NCI-H82 treated with DMSO at 0.1 percent for 48 hours (cell line): Measurements from ENCODE around the gene CXXC5.

ENCODE experiments used
- DNase-seq: peaks from one replicate; lab custom pipeline; 2025; ENCODE audit not compliant: unreplicated experiment; lab: John Stamatoyannopoulos, UW

The CXXC5 gene

DNA sequence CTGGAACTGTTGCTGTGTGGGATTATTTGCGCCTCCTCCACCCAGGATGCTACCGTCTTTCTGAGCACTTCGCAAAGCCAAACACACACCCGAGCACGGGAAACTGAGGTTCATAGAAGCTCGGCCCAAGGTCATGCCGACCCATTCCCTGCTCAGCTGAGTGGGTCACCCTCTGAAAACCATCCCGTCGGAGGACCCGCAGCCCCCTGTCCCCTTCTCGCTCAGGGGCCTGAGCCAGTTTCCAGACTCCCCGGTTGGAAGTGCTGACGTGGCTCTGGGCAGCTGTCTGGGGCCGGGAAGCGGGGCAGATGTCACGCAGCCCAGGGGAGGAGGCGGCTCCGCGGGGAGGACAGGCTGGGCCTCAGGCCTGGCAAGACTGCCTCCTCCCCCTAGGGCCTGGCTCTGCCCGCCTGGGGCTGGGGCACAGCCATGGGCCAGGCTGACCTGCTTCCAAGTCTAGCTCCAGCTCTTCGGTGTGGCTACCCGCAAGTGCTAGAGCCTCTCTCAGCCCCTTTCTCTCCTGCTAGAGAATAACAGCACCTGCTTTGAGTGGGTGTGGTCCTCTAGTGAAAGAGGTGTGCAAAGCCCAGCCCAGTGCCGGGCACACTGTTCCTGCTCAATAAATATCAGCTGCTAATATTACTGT is 9.9 kb upstream of the CXXC5 start:
- DNase-seq, result no peak

DNA sequence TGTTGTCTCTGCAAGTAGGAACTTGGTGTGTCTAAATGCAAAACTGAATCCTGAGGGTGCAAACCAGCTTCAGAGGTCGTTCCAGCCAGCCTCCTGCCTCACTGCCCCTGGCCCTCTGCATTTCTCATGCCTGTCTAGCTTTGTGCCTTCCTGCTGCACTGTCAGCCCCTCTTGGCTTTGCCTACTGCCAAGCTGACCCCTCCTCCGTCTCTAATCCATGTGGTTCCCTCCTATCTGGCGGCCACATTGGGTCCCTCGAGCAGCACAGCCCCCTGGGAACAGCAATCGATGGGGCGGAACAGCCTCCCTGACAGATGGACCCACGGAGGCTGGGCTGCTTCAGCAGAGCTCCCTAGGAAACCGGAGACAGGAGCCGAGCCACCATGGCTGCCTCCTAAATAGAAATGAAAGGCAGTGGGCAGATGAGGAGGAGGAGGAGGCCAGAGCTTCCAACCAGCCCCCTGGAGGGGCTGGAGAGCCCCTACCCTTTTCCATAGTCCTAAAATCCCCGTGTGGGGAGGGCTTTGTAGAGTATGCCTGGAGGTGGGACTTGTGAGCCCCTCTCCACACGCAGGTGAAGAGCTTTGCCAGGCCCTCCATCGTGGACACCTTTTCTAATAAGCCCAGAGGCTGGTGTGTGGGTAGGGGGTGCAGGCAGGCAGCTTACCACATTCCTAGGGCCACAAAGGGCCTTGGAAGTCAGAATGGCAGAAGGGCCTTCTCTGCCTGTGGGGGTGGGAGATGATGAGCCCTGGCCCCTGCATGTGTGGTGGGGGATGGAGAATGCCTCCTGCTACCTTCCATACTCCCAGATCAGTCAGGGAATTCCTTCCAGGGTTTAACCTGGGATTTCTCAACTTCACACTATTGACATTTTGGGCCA is 9.2 kb upstream of the CXXC5 start:
- DNase-seq, result peak; percentile 77

GRCh38 chr5:139639619-139640380 is 8.3 kb upstream of the CXXC5 start:
- DNase-seq, result no peak

- no peak for DNase-seq
Measured at GRCh38 chr5:139640421-139641115, 7.6 kb upstream of the CXXC5 start.

DNA sequence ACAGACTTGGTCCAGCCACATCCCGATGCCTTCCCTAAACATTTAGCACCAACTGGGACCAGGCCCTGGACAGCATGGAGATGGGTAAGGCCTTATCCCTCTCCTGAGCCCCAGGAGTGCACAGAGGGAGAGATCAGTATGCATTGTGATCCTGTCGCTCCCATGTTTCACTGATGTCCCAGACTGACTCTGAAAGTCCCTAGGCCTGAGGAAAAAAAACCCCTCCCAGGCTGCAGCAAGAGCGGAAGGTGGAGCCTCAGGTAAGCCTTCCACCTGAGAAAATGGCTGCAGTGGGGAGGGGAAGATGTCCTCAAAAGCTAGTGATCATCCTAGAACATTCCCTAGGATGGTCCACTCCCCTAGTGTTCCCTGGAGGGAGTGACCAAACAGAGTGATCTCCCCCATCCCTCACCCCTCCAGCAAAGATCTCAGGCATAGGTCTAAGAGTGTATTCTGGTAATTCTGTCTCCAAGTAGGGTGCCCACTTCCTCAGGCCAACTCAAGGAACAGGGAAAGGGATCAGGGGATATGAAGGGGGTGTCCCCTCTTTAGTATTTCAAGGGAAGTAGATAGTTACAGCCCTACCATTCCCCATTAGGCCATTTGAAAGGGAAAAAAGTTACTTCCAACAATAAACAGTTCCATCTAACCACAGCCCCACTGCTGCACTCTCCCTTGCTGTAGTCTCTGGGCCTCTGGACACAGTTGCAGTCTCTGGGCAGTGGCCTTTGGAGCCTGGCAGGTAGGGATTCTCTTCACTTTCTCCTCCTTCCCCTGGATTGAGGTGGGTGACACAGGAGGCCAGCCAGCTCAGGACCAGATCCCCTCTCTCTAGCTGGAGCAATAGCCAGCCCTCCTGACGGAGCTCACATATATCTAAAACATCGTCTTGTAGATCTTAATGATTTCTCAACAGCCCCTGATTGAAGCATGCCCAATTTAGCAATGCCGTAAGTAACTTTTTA is 6.8 kb upstream of the CXXC5 start:
- DNase-seq, result no peak

GRCh38 chr5:139642213-139642612 is 5.9 kb upstream of the CXXC5 start:
- no peak for DNase-seq

DNA sequence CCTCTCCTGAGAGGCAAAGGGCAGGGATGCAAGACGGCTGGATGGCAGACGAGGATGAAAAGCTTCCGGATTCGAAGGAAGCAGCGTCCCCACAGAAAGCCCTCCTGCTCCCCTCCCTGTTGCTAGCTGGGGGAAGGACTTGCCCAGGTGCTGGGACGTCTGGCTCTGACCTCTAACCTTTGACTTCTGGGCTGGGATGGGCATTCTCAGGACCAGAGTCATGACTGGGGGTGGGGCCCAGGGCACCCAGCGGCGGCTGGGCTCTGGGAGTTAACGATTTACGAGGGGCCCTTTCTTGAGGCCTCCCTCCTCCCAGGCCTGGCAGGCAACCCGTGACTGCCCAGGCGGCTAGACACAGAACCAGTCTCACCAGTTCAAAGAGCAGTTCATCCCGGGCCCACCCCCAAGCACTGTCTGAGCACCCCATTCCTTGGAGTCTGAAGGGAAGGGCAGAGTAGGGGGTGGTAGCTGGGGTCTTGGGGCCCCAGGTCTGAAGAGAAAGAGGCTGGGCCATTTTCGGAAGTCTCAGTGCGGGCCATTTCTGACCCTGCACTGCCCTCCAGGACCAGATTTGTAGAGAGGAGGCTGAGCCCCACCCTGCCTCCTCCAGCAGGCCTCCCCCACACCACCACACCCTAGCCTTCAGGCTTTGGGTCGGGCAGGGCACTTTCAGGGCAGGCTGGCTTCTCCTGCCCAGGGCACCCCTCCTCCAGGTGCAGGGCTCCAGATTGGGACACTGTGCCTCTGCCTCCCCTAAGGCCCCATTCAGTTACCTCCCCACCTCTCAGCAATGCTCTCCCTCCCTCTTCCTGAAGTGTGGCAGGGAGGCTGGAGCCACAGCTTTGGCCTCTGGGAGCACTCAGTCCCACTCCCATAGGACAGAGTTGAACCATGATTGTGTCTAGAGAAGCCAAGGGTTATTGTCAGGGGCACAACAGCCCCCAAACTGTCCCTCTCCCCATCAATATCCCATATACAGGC is 5.0 kb upstream of the CXXC5 start:
- DNase-seq, result no peak

- DNase-seq, result no peak
Measured at GRCh38 chr5:139644001-139644456, 4.1 kb upstream of the CXXC5 start.

DNA sequence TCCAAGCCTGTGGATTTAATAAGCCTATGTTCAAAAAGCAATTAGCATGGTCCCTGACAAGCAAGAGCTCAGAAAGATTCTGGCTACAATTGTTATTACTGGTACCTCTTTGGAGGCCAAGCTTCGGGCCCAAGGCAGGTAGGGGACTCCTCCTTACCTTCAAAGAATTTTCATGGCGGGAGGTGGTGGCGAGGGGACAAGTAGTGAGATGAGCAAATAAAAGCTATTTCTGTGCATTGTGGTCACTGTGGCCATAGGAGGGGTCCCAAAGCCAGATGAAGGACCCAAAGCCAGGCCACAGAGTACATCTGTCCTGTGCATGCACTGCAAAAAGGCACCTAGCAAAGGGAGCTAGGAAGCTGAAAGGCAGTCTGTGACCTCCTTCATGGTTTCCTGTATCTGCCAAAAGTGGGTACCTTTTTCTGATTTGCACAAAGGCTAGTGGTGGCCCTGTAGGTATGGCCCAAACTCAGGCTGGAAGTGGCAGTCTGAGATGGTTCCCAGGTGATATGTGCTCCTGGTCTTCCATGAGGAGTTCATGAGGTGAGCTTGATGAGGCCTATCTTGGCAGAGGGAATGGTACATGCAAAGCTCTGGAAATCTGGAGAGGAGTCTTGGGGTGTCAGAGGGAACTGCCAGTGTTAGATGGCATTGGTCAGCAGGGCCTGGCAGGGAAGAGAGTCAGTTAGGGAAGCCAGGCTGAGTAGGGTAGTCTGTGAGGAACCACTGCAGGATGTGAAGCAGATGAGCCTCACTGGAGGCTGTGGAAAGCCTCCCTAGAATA is 3.3 kb upstream of the CXXC5 start:
- no peak for DNase-seq

GRCh38 chr5:139645430-139645871 is 2.7 kb upstream of the CXXC5 start:
- DNase-seq, result no peak

DNA sequence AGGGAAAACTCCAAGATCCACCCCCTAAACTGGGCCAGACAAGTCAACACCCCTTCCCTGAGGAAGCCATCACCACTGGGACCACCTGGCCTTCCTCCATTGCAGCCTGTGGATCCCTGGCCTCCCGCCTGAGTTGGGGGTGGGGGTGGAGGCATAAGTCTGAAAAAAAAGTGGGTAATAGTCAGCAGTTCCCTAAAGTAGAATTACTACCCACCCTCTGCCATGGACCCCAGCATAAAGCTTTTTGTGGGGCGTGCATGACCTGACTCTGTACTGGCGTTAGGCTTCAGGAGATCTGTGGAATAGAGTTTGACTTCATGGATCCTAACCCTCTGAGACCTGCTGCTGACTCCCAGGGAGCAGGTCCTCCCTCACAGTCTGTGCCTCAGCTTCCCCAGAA is 2.0 kb upstream of the CXXC5 start:
- DNase-seq, result no peak

GRCh38 chr5:139646912-139647505 is 1.1 kb upstream of the CXXC5 start:
- DNase-seq, result peak; percentile 22

GRCh38 chr5:139647506-139648204 is 494 bp upstream of the CXXC5 start:
- DNase-seq, result no peak

- no peak for DNase-seq
Measured at GRCh38 chr5:139649082-139649991, 1.2 kb downstream of the CXXC5 start.

GRCh38 chr5:139650031-139650688 is 2.0 kb downstream of the CXXC5 start:
- DNase-seq, result no peak
